ENCODE results near the gene SDK1.
A peak's percentile ranks its signal among the peaks of the same experiment; 100 is the strongest.

The SDK1 gene

GRCh38 chr7:3283130-3283704 is 17.8 kb upstream of the SDK1 start:
- no peak for DNase-seq (ENCODE audit: low read depth)

GRCh38 chr7:3285652-3286051 is 15.4 kb upstream of the SDK1 start:
- DNase-seq (ENCODE audit: low read depth): no peak

- no peak for DNase-seq (ENCODE audit: low read depth)
Measured at GRCh38 chr7:3289996-3290395, 11.1 kb upstream of the SDK1 start.

- DNase-seq (ENCODE audit: low read depth): no peak
Measured at GRCh38 chr7:3292694-3293093, 8.4 kb upstream of the SDK1 start.

GRCh38 chr7:3294432-3295100 is 6.5 kb upstream of the SDK1 start:
- DNase-seq (ENCODE audit: low read depth): no peak

GRCh38 chr7:3297105-3297819 is 3.8 kb upstream of the SDK1 start:
- no peak for DNase-seq (ENCODE audit: low read depth)

- DNase-seq (ENCODE audit: low read depth): no peak
Measured at GRCh38 chr7:3300221-3300650, 816 bp upstream of the SDK1 start.

- no peak for DNase-seq (ENCODE audit: low read depth)
Measured at GRCh38 chr7:3301449-3301731, 338 bp downstream of the SDK1 start.

- no peak for DNase-seq (ENCODE audit: low read depth)
Measured at GRCh38 chr7:3301831-3302618, 973 bp downstream of the SDK1 start.

GRCh38 chr7:3302681-3303320 is 1.7 kb downstream of the SDK1 start:
- DNase-seq (ENCODE audit: low read depth): no peak

GRCh38 chr7:3304131-3304530 is 3.1 kb downstream of the SDK1 start:
- no peak for DNase-seq (ENCODE audit: low read depth)

GRCh38 chr7:3307435-3307834 is 6.4 kb downstream of the SDK1 start:
- DNase-seq (ENCODE audit: low read depth): no peak

- peak; percentile 9 for DNase-seq (ENCODE audit: low read depth)
Measured at GRCh38 chr7:3309140-3309539, 8.1 kb downstream of the SDK1 start.

- no peak for DNase-seq (ENCODE audit: low read depth)
Measured at GRCh38 chr7:3309956-3310355, 8.9 kb downstream of the SDK1 start.

- no peak for DNase-seq (ENCODE audit: low read depth)
Measured at GRCh38 chr7:3310884-3311283, 9.8 kb downstream of the SDK1 start.

GRCh38 chr7:3312583-3312982 is 11.5 kb downstream of the SDK1 start:
- no peak for DNase-seq (ENCODE audit: low read depth)

GRCh38 chr7:3318874-3319273 is 17.8 kb downstream of the SDK1 start:
- DNase-seq (ENCODE audit: low read depth): no peak

GRCh38 chr7:3321206-3321605 is 20.2 kb downstream of the SDK1 start:
- DNase-seq (ENCODE audit: low read depth): no peak

GRCh38 chr7:3321745-3322144 is 20.7 kb downstream of the SDK1 start:
- DNase-seq (ENCODE audit: low read depth): no peak

- DNase-seq (ENCODE audit: low read depth): no peak
Measured at GRCh38 chr7:3326246-3326645, 25.2 kb downstream of the SDK1 start.

GRCh38 chr7:3327099-3327498 is 26.0 kb downstream of the SDK1 start:
- DNase-seq (ENCODE audit: low read depth): no peak

GRCh38 chr7:3327655-3328054 is 26.6 kb downstream of the SDK1 start:
- no peak for DNase-seq (ENCODE audit: low read depth)

Data from HS-5 (cell line).